ENCODE results near the gene ITGA2. TPM values are rescaled to one million over a fixed set of nuclear protein-coding genes. Genes with fewer than 3 reads are reported as not detected.

Gene ITGA2
- total and polyA plus RNA-seq, 2 experiments from 2014 or later: 2.5 to 10.2 TPM

DNA sequence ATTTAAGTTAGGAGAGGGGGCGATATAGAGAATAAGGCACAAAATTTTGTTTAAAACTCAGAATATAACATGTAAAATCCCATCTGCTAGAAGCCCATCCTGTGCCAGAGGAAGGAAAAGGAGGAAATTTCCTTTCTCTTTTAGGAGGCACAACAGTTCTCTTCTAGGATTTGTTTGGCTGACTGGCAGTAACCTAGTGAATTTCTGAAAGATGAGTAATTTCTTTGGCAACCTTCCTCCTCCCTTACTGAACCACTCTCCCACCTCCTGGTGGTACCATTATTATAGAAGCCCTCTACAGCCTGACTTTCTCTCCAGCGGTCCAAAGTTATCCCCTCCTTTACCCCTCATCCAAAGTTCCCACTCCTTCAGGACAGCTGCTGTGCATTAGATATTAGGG lies 102.1 kb downstream of the ITGA2 start:
- WGBS (ENCODE audit: low lambda C conversion rate, missing lambda C conversion rate): 79% methylated on average over 2 of the region's 2 CpGs

DNA sequence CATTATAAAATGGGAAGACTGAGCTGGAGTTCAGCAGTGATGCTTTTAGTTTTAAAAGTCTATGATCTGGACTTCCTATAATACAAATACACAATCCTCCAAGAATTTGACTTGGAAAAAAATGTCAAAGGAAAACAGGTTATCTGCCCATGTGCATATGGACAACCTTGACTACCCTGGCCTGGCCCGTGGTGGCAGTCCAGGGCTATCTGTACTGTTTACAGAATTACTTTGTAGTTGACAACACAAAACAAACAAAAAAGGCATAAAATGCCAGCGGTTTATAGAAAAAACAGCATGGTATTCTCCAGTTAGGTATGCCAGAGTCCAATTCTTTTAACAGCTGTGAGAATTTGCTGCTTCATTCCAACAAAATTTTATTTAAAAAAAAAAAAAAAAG lies 103.1 kb downstream of the ITGA2 start:
- no peaks in the 10 kb centered on the region for H3K36me3 ChIP-seq (replicated peaks; ENCODE audit: insufficient read depth, low read depth)

More for the DNA sequence above, 102.1 kb downstream of the ITGA2 start:
- no peaks in the 10 kb centered on the region for H4K20me1 ChIP-seq (ENCODE audit: insufficient read depth, poor library complexity, severe bottlenecking)
- DNase-seq (ENCODE audit: low spot score): no peak
- no peak overlapping the region for H3K4me2 ChIP-seq
- no peaks in the 10 kb centered on the region for H3K79me2 ChIP-seq
- H3K36me3 ChIP-seq (replicated peaks; ENCODE audit: insufficient read depth, low read depth): no peaks in the 10 kb centered on the region
- H3K27me3 ChIP-seq: no peaks in the 10 kb centered on the region
- no peaks in the 10 kb centered on the region for H3K9me3 ChIP-seq (ENCODE audit: low read depth)
- no peak overlapping the region for H3K27ac ChIP-seq
- no peak overlapping the region for H3K4me3 ChIP-seq
- no peak for TF ChIP-seq EZH2phosphoT487 (IDR thresholded peaks at IDR 0.05; ENCODE audit: low read depth, severe bottlenecking, unreplicated experiment)
- TF ChIP-seq EZH2 (IDR thresholded peaks at IDR 0.05; ENCODE audit: borderline replicate concordance): no peak
- TF ChIP-seq CTCF (IDR thresholded peaks at IDR 0.05; ENCODE audit: poor library complexity): no peak
- no peaks in the 10 kb centered on the region for H3K9me2 ChIP-seq (replicated peaks; ENCODE audit: insufficient read depth)
- no peaks in the 10 kb centered on the region for H3K4me1 ChIP-seq (ENCODE audit: insufficient read depth)
- no peak overlapping the region for H2AFZ ChIP-seq

DNA sequence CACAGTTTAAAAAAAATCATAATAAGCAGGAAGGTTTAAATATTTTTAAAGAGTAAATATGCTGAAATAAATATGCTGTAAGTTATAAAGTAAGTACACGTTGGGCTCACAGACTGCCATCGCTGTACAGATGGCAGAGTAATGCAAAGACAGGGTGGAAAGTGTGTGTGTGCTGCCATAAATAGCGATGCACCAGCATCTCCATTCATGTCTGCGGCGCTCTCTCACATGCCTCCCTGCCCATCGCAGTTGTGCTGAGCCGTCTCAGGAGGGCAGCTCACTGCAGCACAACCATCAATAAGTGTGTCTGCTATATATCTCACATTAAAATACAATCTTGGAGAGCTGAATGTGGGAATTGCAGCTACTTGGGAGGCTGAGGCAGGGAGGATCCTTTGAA lies 106.1 kb downstream of the ITGA2 start:
- Histone ChIP-seq H3K9me2 (replicated peaks; ENCODE audit: insufficient read depth) (no peaks in the 10 kb centered on the region), H3K4me3 (no peak overlapping the region), H3K36me3 (replicated peaks; ENCODE audit: insufficient read depth, low read depth) (no peaks in the 10 kb centered on the region), H2AFZ (no peak overlapping the region), H3K79me2 (no peaks in the 10 kb centered on the region), H3K27me3 (no peaks in the 10 kb centered on the region), H3K27ac (no peak overlapping the region), H3K4me1 (ENCODE audit: insufficient read depth) (peaks cover 5% of the 10 kb centered on the region), H3K9me3 (ENCODE audit: low read depth) (no peaks in the 10 kb centered on the region), H3K4me2 (no peak overlapping the region), H4K20me1 (ENCODE audit: insufficient read depth, poor library complexity, severe bottlenecking) (no peaks in the 10 kb centered on the region)
- TF ChIP-seq CTCF (IDR thresholded peaks at IDR 0.05; ENCODE audit: poor library complexity) (no peak), EZH2 (IDR thresholded peaks at IDR 0.05; ENCODE audit: borderline replicate concordance) (no peak), EZH2phosphoT487 (IDR thresholded peaks at IDR 0.05; ENCODE audit: low read depth, severe bottlenecking, unreplicated experiment) (no peak)
- WGBS (ENCODE audit: low lambda C conversion rate, missing lambda C conversion rate): 93% methylated on average over 7 of the region's 7 CpGs
- DNase-seq (ENCODE audit: low spot score): no peak

More for the DNA sequence above, 103.1 kb downstream of the ITGA2 start:
- Histone ChIP-seq H3K27ac (no peak overlapping the region), H3K79me2 (no peaks in the 10 kb centered on the region), H3K9me2 (replicated peaks; ENCODE audit: insufficient read depth) (no peaks in the 10 kb centered on the region), H3K27me3 (no peaks in the 10 kb centered on the region), H3K4me3 (no peak overlapping the region), H2AFZ (no peak overlapping the region), H3K9me3 (ENCODE audit: low read depth) (no peaks in the 10 kb centered on the region), H3K4me2 (no peak overlapping the region), H4K20me1 (ENCODE audit: insufficient read depth, poor library complexity, severe bottlenecking) (no peaks in the 10 kb centered on the region), H3K4me1 (ENCODE audit: insufficient read depth) (no peaks in the 10 kb centered on the region)
- DNase-seq (ENCODE audit: low spot score): no peak
- TF ChIP-seq EZH2phosphoT487 (IDR thresholded peaks at IDR 0.05; ENCODE audit: low read depth, severe bottlenecking, unreplicated experiment) (no peak), CTCF (IDR thresholded peaks at IDR 0.05; ENCODE audit: poor library complexity) (no peak), EZH2 (IDR thresholded peaks at IDR 0.05; ENCODE audit: borderline replicate concordance) (no peak)
- 76% methylated on average over 2 of the region's 2 CpGs for WGBS (ENCODE audit: low lambda C conversion rate, missing lambda C conversion rate)
